H1 (cell line): ENCODE measurements around the gene FHL1. TPM values are rescaled to one million over a fixed set of nuclear protein-coding genes. Genes with fewer than 3 reads are reported as not detected.

ENCODE experiments used
- CTCF ChIA-PET: fragments of 300-600 bp; sonication (Branson Sonifier 250); formaldehyde crosslinking; loops from one replicate; lab custom pipeline; 2021; ENCODE audit not compliant: partially characterized antibody; lab: Charles Lee
- POLR2A ChIA-PET: fragments of 300-600 bp; sonication (Branson Sonifier 250); formaldehyde crosslinking; loops from one replicate; lab custom pipeline; 2021; ENCODE audit warnings: inconsistent platforms; ENCODE audit not compliant: partially characterized antibody; lab: Charles Lee
- DNase-seq, 2 experiments: peaks; one replicate each; pipeline versions ENCODE4 v3.0.0 to v3.0.0-alpha.2; 2010 to 2022; ENCODE audit warnings: low spot score in 2 of 2, low read depth in 1 of 2, mixed read lengths in 1 of 2
- FAIRE-seq: peaks from 2 replicates; lab custom pipeline; 2011; peaks lifted over from hg19 to GRCh38; lab: Jason Lieb, UNC
- H2AFZ ChIP-seq: 2 replicates; pipeline ENCODE4 v1.8.1; 2012; ENCODE audit warnings: low read length, inconsistent platforms
- H2AK5ac ChIP-seq: 2 replicates; pipeline ENCODE4 v1.6.1; 2013; ENCODE audit warnings: low read depth, low read length
- H2BK120ac ChIP-seq: replicated peaks from 2 replicates; pipeline ENCODE3; 2013; ENCODE audit warnings: low read depth, low read length, inconsistent platforms
- H2BK12ac ChIP-seq: 2 replicates; pipeline ENCODE4 v1.6.1; 2013; ENCODE audit warnings: low read depth, low read length
- H2BK15ac ChIP-seq: 2 replicates; pipeline ENCODE4 v1.6.1; 2013; ENCODE audit warnings: low read length
- H2BK20ac ChIP-seq: 2 replicates; pipeline ENCODE4 v1.6.1; 2013; ENCODE audit warnings: low read length
- H2BK5ac ChIP-seq: 2 replicates; pipeline ENCODE4 v1.6.1; 2013; ENCODE audit warnings: low read depth, low read length
- H3K14ac ChIP-seq: 2 replicates; pipeline ENCODE4 v1.6.1; 2013; ENCODE audit warnings: inconsistent platforms; ENCODE audit not compliant: insufficient read length
- H3K18ac ChIP-seq: 2 replicates; pipeline ENCODE4 v1.6.1; 2013; ENCODE audit warnings: low read length; ENCODE audit errors: extremely low read depth
- H3K23ac ChIP-seq: 2 replicates; pipeline ENCODE4 v1.6.1; 2013; ENCODE audit warnings: inconsistent platforms; ENCODE audit not compliant: insufficient read length
- H3K23me2 ChIP-seq: 2 replicates; pipeline ENCODE4 v1.6.1; 2013; ENCODE audit warnings: low read depth, low read length
- H3K27ac ChIP-seq: 2 replicates; pipeline ENCODE4 v1.6.1; 2011; ENCODE audit warnings: low read depth, low read length, inconsistent platforms
- H3K27me3 ChIP-seq, 4 experiments: replicated peaks in 1 of 4; 1 replicate in 1 of 4; 2 replicates in 3 of 4; pipeline versions ENCODE4 v1.6.1 to v1.8.1; 2011 to 2013; ENCODE audit warnings: low read length in 3 of 4, mild to moderate bottlenecking in 3 of 4, inconsistent platforms in 2 of 4, mixed read lengths in 2 of 4, moderate library complexity in 1 of 4; ENCODE audit not compliant: control insufficient read depth in 3 of 4, insufficient read depth in 3 of 4; ENCODE audit errors: extremely low read depth in 1 of 4
- H3K36me3 ChIP-seq, 4 experiments: 2 replicates each; pipeline versions ENCODE4 v1.6.1 to v1.8.1; 2011 to 2013; ENCODE audit warnings: mild to moderate bottlenecking in 4 of 4, low read length in 3 of 4, moderate library complexity in 2 of 4, control low read depth in 1 of 4, inconsistent platforms in 1 of 4; ENCODE audit not compliant: insufficient read depth in 4 of 4, control insufficient read depth in 2 of 4
- H3K4ac ChIP-seq: replicated peaks from 2 replicates; pipeline ENCODE3; 2013; ENCODE audit warnings: low read length, low read depth, mixed read lengths, inconsistent platforms; ENCODE audit not compliant: insufficient read length
- H3K4me1 ChIP-seq, 4 experiments: replicated peaks in 1 of 4; 1 replicate in 1 of 4; 2 replicates in 3 of 4; pipeline versions ENCODE4 v1.6.1 to v1.8.1; 2011 to 2013; ENCODE audit warnings: low read length in 3 of 4, inconsistent platforms in 2 of 4, mixed read lengths in 1 of 4; ENCODE audit not compliant: insufficient read depth in 4 of 4, control insufficient read depth in 3 of 4
- H3K4me2 ChIP-seq, 2 experiments: 2 replicates each; pipeline versions ENCODE4 v1.6.1 to v1.8.1; 2011 to 2013; ENCODE audit warnings: low read depth in 2 of 2, low read length in 2 of 2, control low read depth in 1 of 2, inconsistent platforms in 1 of 2, mild to moderate bottlenecking in 1 of 2; ENCODE audit not compliant: insufficient read depth in 1 of 2
- H3K4me3 ChIP-seq, 4 experiments: fragments of 200-600, 300-600 bp in 1 of 4; sonication (generic), shearing (Covaris generic), sonication (Bioruptor Twin) in 1 of 4; 2 replicates each; pipeline versions ENCODE4 v1.5.1 to v1.8.1; 2011 to 2016; ENCODE audit warnings: low read length in 4 of 4, low read depth in 3 of 4, control low read depth in 2 of 4, inconsistent platforms in 2 of 4, mild to moderate bottlenecking in 2 of 4, mixed read lengths in 1 of 4, moderate library complexity in 1 of 4; ENCODE audit not compliant: insufficient read depth in 2 of 4; ENCODE audit errors: extremely low read depth in 1 of 4
- H3K56ac ChIP-seq: replicated peaks from 2 replicates; pipeline ENCODE3; 2013; ENCODE audit warnings: low read depth, mild to moderate bottlenecking, mixed read lengths, low read length, inconsistent platforms; ENCODE audit not compliant: insufficient read length
- H3K79me1 ChIP-seq: 2 replicates; pipeline ENCODE4 v1.6.1; 2013; ENCODE audit warnings: low read depth, low read length, control low read depth
- H3K79me2 ChIP-seq, 2 experiments: 2 replicates each; pipeline versions ENCODE4 v1.6.1 to v1.8.1; 2012 to 2013; ENCODE audit warnings: low read length in 2 of 2, mild to moderate bottlenecking in 2 of 2, inconsistent platforms in 1 of 2; ENCODE audit not compliant: insufficient read depth in 2 of 2, control insufficient read depth in 1 of 2
- H3K9ac ChIP-seq, 4 experiments: replicated peaks in 1 of 4; 1 replicate in 1 of 4; 2 replicates in 3 of 4; pipeline versions ENCODE4 v1.6.1 to v1.8.1; 2011 to 2013; ENCODE audit warnings: low read depth in 3 of 4, low read length in 3 of 4, control low read depth in 2 of 4, mild to moderate bottlenecking in 2 of 4, moderate library complexity in 2 of 4, inconsistent platforms in 1 of 4; ENCODE audit errors: extremely low read depth in 1 of 4
- H3K9me3 ChIP-seq, 2 experiments: 2 replicates each; pipeline versions ENCODE4 v1.6.1 to v1.8.1; 2012 to 2013; ENCODE audit warnings: mild to moderate bottlenecking in 2 of 2, moderate library complexity in 2 of 2, control low read depth in 1 of 2, inconsistent platforms in 1 of 2, low read depth in 1 of 2, low read length in 1 of 2, mixed read lengths in 1 of 2; ENCODE audit not compliant: insufficient read depth in 2 of 2
- H4K20me1 ChIP-seq, 2 experiments: replicated peaks in 1 of 2; 2 replicates each; pipeline versions ENCODE3 to v1.8.1; 2011 to 2013; ENCODE audit warnings: inconsistent platforms in 2 of 2, low read length in 2 of 2, mild to moderate bottlenecking in 1 of 2; ENCODE audit not compliant: insufficient read depth in 2 of 2, control insufficient read depth in 1 of 2
- H4K5ac ChIP-seq: 2 replicates; pipeline ENCODE4 v1.6.1; 2013; ENCODE audit warnings: low read length, low read depth, mixed read lengths, inconsistent platforms; ENCODE audit not compliant: insufficient read length
- H4K8ac ChIP-seq: 2 replicates; pipeline ENCODE4 v1.8.0; 2013; ENCODE audit warnings: mild to moderate bottlenecking, moderate library complexity, low read length, inconsistent platforms; ENCODE audit not compliant: insufficient read depth; ENCODE audit errors: extremely low read depth
- H4K91ac ChIP-seq: replicated peaks from 2 replicates; pipeline ENCODE3; 2013; ENCODE audit warnings: low read length, mixed read lengths, inconsistent platforms; ENCODE audit not compliant: insufficient read length
- GTF2F1 ChIP-seq: IDR thresholded peaks from 2 replicates; pipeline ENCODE4 v1.6.1; 2012; ENCODE audit warnings: low read depth, low read length, improper control_type of control experiment, borderline replicate concordance
- NANOG ChIP-seq: IDR thresholded peaks from 2 replicates; pipeline ENCODE4 v1.6.1; 2011; ENCODE audit warnings: low read length, low read depth, mild to moderate bottlenecking, inconsistent platforms; ENCODE audit not compliant: insufficient read depth, poor library complexity, severe bottlenecking
- RNF2 ChIP-seq: fragments of 200-900, 300-1000 bp; sonication (generic); IDR thresholded peaks from 2 replicates; pipeline ENCODE4 v1.7.1; 2016; ENCODE audit warnings: borderline replicate concordance, low read depth, mild to moderate bottlenecking, antibody characterized with exemption, low read length; ENCODE audit not compliant: poor library complexity, severe bottlenecking; ENCODE audit errors: missing control alignments
- WGBS, 2 experiments: shearing (Covaris generic) in 1 of 2; methylation state at CpG; one replicate each; pipeline versions ENCODE4 v1.1.6 to v1.1.7; 2013 to 2015; ENCODE audit warnings: low lambda C conversion rate in 2 of 2, mixed read lengths in 2 of 2, inconsistent platforms in 1 of 2, low coverage in 1 of 2, missing lambda C conversion rate in 1 of 2; ENCODE audit not compliant: insufficient replicate concordance in 2 of 2, insufficient coverage in 1 of 2, insufficient read length in 1 of 2; ENCODE audit errors: extremely low coverage in 1 of 2, missing lambda C conversion rate in 1 of 2; 5-methylcytosine and 5-hydroxymethylcytosine counted together
- polyA plus RNA-seq, 7 experiments: library from polyadenylated mRNA; depleted of rRNA in 3 of 7; stranded (reverse) in 5 of 7; unstranded in 2 of 7; fragments of >200 nt in 5 of 7; fragments of 200-250 nt in 2 of 7; gene quantifications; 1 replicate in 5 of 7; 2 replicates in 1 of 7; 4 replicates in 1 of 7; pipeline versions ENCODE4 v1.2.1 to v1.2.3, GENCODE V29; 2011 to 2013; ENCODE audit warnings: missing spikeins in 2 of 7, mixed read lengths in 2 of 7
- total RNA-seq: library from RNA; stranded (reverse); fragmentation: NEBNext Ultra II Directional; extraction: Animal tissue kit (Norgen Biotek cat#: 25700); gene quantifications from 2 replicates; pipeline ENCODE4 v1.2.1, GENCODE V29; 2021

Gene FHL1
- total and polyA plus RNA-seq, 2 of the 8 experiments (the other 6 are each of a cell fraction or from before 2014, with no cell fraction given) = 45.0 to 56.5 TPM

DNA sequence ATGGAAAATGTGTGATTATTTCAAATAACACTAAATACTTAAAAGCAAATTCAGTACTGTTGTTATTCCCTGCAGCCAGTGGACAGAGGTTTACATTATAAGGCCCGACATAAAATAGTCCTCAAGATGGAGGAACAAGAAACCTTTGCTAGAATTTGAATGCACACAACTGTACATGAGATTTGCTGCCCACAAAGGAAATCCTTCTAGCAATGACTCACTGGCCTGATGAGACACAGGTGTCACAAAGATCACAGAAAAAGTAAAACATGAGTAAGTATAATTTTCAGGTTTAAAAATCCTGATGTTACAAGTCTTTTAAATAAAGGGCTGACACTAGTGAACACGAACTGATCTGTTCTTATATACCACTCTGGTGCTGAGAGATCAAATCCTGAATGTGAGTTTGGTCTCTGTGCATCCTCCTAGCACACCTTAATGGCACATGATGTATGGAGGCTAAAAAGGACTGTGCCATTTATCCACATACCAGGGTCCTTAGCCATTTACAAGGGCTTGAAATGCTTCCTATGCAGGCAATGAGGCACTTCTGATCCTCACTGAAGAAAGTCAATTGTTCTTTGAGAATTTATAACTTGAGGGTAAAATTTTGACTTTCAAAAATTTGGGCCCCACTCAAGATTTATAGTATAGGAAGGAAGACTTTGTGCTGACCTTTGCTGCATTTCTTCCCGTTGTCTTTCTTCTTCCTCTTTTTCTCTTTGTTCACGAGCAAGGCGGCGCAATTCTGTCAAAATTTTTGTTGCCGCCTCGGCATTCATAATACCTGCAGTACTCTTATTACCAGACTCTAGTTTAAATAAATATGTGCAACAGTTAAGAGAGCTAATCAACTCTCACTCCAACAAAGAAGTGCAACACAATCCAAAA is 80.9 kb downstream of the FHL1 start:
- Histone ChIP-seq H3K4me3 (no peak overlapping the region), H3K9ac (no peak overlapping the region), H3K36me3 (peaks cover 2 to 45% (median 15%) of the 10 kb centered on the region in 4 experiments; a peak in 5 of 8 replicates), H2AFZ (no peak overlapping the region), H3K4me1 (no peaks in the 10 kb centered on the region), H2AK5ac (no peak overlapping the region), H2BK12ac (no peak overlapping the region), H4K8ac (no peak overlapping the region), H3K14ac (no peak overlapping the region), H3K4me2 (no peak overlapping the region), H2BK20ac (no peak overlapping the region), H2BK120ac (no peak overlapping the region), H3K23ac (no peak overlapping the region), H3K79me2 (no peaks in the 10 kb centered on the region), H3K27me3 (no peaks in the 10 kb centered on the region), H3K56ac (no peak overlapping the region), H3K27ac (no peak overlapping the region), H3K79me1 (no peaks in the 10 kb centered on the region), H4K91ac (no peak overlapping the region), H2BK5ac (no peak overlapping the region), H4K5ac (no peak overlapping the region), H4K20me1 (no peaks in the 10 kb centered on the region), H2BK15ac (no peak overlapping the region), H3K18ac (no peak overlapping the region), H3K23me2 (no peaks in the 10 kb centered on the region), H3K4ac (no peak overlapping the region), H3K9me3 (no peaks in the 10 kb centered on the region)
- FAIRE-seq (no peak), DNase-seq (no peak)
- TF ChIP-seq GTF2F1 = no peak
- TF ChIP-seq RNF2 = no peak
- TF ChIP-seq NANOG = no peak
- ChIA-PET CTCF (no interaction called here), POLR2A (no interaction called here)
- WGBS, 2 experiments = 98% methylated on average over 8 of the region's 8 CpGs; no CpG with 5 or more reads in 1 of the 2 experiments
